ENCODE data around the gene ASZ1. TPM values are rescaled to one million over a fixed set of nuclear protein-coding genes. Genes with fewer than 3 reads are reported as not detected.
"Not testable (repeated sequence)": the region's sequence is repeated elsewhere in the genome, so short reads cannot be mapped to it uniquely, and the experiment has no call there.

ASZ1 gene
- total RNA-seq, 6 experiments from 2014 or later: not detected

- no peak for TF ChIP-seq CTCF (IDR thresholded peaks at IDR 0.05)
- no peaks in the 10 kb centered on the region for H3K4me1 Mint-ChIP-seq (ENCODE audit: low read depth)
These were observed 17.4 kb upstream of the ASZ1 start for GRCh38 chr7:117444646-117445045.

GRCh38 chr7:117435475-117436043, 8.3 kb upstream of the ASZ1 start:
- H3K4me1 Mint-ChIP-seq (ENCODE audit: low read depth): no peaks in the 10 kb centered on the region
- TF ChIP-seq CTCF (IDR thresholded peaks at IDR 0.05): no peak
- no peak for DNase-seq
- no peaks in the 10 kb centered on the region for H3K9me3 Mint-ChIP-seq
- no peaks in the 10 kb centered on the region for H3K36me3 Mint-ChIP-seq (ENCODE audit: low read depth)
- no peak overlapping the region for H3K27ac Mint-ChIP-seq
- H3K27me3 Mint-ChIP-seq (ENCODE audit: insufficient read depth): peaks cover 2% of the 10 kb centered on the region; the same call in 1 of the 2 replicates
- H3K4me3 Mint-ChIP-seq: no peak overlapping the region

More at GRCh38 chr7:117444646-117445045, 17.4 kb upstream of the ASZ1 start:
- Mint-ChIP-seq H3K27ac (no peak overlapping the region), H3K36me3 (ENCODE audit: low read depth) (no peaks in the 10 kb centered on the region), H3K27me3 (ENCODE audit: insufficient read depth) (no peaks in the 10 kb centered on the region; the same call in 1 of the 2 replicates), H3K9me3 (no peaks in the 10 kb centered on the region), H3K4me3 (no peak overlapping the region)
- no peak for DNase-seq

GRCh38 chr7:117424090-117424829, 3.0 kb downstream of the ASZ1 start:
- H3K36me3 Mint-ChIP-seq (ENCODE audit: low read depth): no peaks in the 10 kb centered on the region
- peaks cover 5% of the 10 kb centered on the region; the same call in 1 of the 2 replicates for H3K27me3 Mint-ChIP-seq (ENCODE audit: insufficient read depth)
- H3K27ac Mint-ChIP-seq: no peak overlapping the region
- no peak overlapping the region for H3K4me3 Mint-ChIP-seq
- no peaks in the 10 kb centered on the region for H3K4me1 Mint-ChIP-seq (ENCODE audit: low read depth)
- no peak for TF ChIP-seq CTCF (IDR thresholded peaks at IDR 0.05)
- DNase-seq: no peak
- no peaks in the 10 kb centered on the region for H3K9me3 Mint-ChIP-seq

- DNase-seq; H3K36me3 Mint-ChIP-seq (ENCODE audit: low read depth); H3K4me1 Mint-ChIP-seq (ENCODE audit: low read depth); H3K9me3 Mint-ChIP-seq; H3K27ac Mint-ChIP-seq; H3K27me3 Mint-ChIP-seq (ENCODE audit: insufficient read depth); H3K4me3 Mint-ChIP-seq: not testable (repeated sequence)
These were observed 12.7 kb downstream of the ASZ1 start for GRCh38 chr7:117414591-117414990.

- Mint-ChIP-seq H3K4me1 (ENCODE audit: low read depth) (no peaks in the 10 kb centered on the region), H3K27me3 (ENCODE audit: insufficient read depth) (0 out of 2 replicates have a peak, but pooled peaks cover 1% of the 10 kb centered on the region), H3K4me3 (no peak overlapping the region), H3K36me3 (ENCODE audit: low read depth) (no peaks in the 10 kb centered on the region), H3K27ac (no peak overlapping the region), H3K9me3 (no peaks in the 10 kb centered on the region)
- no peak for TF ChIP-seq CTCF (IDR thresholded peaks at IDR 0.05)
- no peak for DNase-seq
These were observed 14.2 kb downstream of the ASZ1 start for GRCh38 chr7:117412946-117413559.

GRCh38 chr7:117412390-117412789, 14.9 kb downstream of the ASZ1 start:
- Mint-ChIP-seq H3K27me3 (ENCODE audit: insufficient read depth) (no peaks in the 10 kb centered on the region), H3K4me3 (no peak overlapping the region), H3K9me3 (no peaks in the 10 kb centered on the region), H3K36me3 (ENCODE audit: low read depth) (no peaks in the 10 kb centered on the region), H3K27ac (no peak overlapping the region), H3K4me1 (ENCODE audit: low read depth) (no peaks in the 10 kb centered on the region)
- no peak for TF ChIP-seq CTCF (IDR thresholded peaks at IDR 0.05)
- no peak for DNase-seq

Measured in HFFc6 (cell line).